ENCODE measurements around the gene MRC2.

The MRC2 gene

GRCh38 chr17:62665599-62665998 is 38.1 kb downstream of the MRC2 start:
- DNase-seq: no peak

- DNase-seq: peak; percentile 23
Measured at GRCh38 chr17:62666061-62666800, 38.8 kb downstream of the MRC2 start.

GRCh38 chr17:62666801-62667591 is 39.5 kb downstream of the MRC2 start:
- no peak for DNase-seq

DNA sequence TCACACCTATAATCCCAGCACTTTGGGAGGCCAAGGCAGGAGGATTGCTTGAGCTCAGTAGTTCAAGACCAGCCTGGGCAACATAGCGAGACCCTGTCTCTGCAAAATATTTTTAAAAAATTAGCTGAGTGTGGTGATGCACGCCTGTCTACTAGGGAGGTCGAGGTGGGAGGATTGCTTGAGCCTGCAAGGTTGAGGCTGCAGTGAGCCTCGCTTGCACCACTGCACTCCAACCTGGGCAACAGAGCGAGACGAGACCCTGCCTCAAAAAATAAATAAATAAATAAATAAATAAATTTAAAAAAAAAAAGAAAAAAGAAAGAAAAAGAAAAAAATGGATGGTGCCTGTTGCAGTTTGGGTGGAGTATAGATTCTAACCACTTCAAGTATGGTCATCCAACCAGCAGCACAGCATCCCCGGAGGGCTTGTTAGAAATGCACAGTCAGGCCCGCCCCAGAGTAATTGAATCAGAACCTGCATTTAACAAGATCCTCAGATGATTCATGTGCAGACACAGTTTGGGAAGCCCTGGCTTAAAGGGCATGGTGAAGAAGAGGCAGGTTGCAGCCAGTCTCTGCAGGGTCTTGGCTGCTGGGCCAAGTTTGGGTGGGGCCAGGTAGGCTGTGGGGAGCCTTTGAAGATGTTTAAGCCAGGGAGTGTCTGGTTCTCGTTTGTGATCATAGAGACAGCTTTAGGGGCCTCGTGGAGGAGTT is 40.8 kb downstream of the MRC2 start:
- no peak for DNase-seq

GRCh38 chr17:62670202-62670821 is 42.8 kb downstream of the MRC2 start:
- DNase-seq: no peak

DNA sequence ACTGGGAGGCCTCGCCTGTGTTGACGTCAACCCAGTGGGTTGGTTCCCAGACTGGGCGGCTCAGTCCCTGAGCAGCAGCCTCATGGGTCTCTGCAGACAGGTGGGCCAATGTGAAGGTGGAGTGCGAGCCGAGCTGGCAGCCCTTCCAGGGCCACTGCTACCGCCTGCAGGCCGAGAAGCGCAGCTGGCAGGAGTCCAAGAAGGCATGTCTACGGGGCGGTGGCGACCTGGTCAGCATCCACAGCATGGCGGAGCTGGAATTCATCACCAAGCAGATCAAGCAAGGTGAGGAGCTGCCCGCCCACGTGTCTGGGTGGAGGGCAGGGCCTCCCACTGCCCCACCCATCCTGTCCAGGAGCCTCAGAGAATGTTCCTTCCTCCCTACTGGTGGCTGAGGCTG is 44.1 kb downstream of the MRC2 start:
- peak; percentile 89 for DNase-seq

- DNase-seq: no peak
Measured at GRCh38 chr17:62672957-62673356, 45.5 kb downstream of the MRC2 start.

DNA sequence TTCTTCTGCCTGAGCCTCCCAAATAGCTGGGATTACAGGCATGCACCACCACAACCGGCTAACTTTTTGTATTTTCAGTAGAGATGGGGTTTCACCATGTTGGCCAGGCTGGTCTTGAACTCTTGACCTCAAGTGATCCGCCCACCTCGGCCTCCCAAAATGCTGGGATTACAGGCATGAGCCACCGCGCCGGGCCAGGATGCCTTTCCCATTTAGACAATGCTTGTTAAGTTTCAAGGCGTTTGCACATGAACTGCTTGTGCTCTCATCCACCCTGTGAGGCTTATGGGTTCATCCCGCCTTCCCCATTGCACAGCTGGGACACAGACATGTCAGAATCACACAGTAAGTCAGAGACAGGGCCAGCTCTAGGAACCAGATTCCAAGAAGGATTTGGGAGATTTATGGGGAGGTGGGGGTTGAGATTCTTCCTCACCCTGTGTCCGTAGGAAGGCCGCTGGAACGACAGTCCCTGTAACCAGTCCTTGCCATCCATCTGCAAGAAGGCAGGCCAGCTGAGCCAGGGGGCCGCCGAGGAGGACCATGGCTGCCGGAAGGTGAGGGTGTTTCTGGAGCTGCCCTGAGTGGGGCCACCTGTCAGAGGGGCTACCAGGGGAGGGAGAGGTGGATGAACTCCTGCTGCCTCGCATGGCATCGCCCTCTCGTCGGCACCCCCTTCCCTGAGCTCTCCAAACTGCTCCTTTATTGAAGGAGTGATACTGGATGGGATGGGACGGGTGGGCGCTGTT is 46.3 kb downstream of the MRC2 start:
- DNase-seq: no peak

- no peak for DNase-seq
Measured at GRCh38 chr17:62674363-62674739, 46.9 kb downstream of the MRC2 start.

GRCh38 chr17:62674841-62675240 is 47.4 kb downstream of the MRC2 start:
- DNase-seq: no peak

DNA sequence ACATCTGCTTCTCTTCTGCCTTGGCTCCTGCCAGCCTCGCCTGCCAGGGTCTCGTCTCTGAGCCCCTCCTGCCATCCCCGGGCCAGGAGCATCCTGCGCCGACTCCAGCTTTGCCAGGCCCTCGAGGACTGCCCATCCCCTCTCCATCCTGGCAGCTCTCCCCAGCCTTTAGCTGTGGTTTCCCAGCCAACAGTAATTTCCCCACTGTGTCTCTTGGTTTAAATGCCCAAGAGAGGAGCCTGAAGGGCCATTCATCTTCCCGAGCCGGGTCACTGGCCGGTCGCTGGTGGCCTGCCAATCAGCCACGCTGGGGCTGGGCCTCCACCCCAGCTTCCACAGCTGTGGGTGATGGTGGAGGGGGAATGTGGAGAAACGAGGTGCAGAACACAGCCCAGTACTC is 47.8 kb downstream of the MRC2 start:
- DNase-seq: no peak

GRCh38 chr17:62675701-62676100 is 48.2 kb downstream of the MRC2 start:
- DNase-seq: no peak

GRCh38 chr17:62676231-62676943 is 48.9 kb downstream of the MRC2 start:
- no peak for DNase-seq

- DNase-seq: no peak
Measured at GRCh38 chr17:62676952-62677596, 49.6 kb downstream of the MRC2 start.

GRCh38 chr17:62678214-62678919 is 50.9 kb downstream of the MRC2 start:
- DNase-seq: no peak

DNA sequence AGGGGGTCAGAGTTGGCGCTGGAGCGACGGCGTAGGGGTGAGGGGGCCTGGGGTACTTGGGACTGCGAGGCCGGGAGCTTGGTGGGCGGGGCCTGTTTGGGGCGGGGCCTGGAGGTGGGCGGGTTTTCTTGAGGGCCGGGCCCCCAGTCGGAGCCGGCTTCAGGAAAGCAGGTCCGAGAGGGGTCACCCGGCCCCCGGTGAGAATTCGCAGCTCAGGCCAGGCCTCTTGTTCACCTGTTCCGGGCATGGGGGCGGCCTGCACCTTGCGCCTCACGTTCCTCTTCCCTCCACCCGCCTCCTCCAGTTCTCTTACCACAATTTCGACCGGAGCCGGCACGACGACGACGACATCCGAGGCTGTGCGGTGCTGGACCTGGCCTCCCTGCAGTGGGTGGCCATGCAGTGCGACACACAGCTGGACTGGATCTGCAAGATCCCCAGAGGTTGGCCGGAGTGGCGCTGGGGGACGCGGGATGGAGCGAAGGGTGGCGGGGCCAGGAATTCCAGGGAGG is 52.5 kb downstream of the MRC2 start:
- no peak for DNase-seq

DNA sequence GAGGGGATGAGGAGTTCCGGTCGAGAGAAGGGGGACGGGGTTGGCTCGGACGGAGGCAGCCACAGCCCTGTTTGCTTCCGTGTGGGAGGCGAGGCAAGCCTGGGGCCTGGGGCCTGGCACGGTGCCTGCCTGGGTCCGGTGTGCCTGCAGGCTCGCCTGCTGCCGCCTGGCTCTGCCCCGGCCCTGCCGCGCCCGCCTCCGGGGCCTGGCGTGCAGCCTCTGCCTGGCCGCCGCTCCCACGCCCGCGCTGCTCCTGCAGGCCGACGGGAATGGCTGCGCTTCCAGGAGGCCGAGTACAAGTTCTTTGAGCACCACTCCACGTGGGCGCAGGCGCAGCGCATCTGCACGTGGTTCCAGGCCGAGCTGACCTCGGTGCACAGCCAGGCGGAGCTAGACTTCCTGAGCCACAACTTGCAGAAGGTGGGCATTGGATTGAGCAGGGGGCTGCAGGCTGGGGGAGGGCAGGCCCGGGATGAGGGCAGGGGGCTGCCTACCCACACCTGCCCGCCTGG is 53.1 kb downstream of the MRC2 start:
- peak; percentile 89 for DNase-seq

DNA sequence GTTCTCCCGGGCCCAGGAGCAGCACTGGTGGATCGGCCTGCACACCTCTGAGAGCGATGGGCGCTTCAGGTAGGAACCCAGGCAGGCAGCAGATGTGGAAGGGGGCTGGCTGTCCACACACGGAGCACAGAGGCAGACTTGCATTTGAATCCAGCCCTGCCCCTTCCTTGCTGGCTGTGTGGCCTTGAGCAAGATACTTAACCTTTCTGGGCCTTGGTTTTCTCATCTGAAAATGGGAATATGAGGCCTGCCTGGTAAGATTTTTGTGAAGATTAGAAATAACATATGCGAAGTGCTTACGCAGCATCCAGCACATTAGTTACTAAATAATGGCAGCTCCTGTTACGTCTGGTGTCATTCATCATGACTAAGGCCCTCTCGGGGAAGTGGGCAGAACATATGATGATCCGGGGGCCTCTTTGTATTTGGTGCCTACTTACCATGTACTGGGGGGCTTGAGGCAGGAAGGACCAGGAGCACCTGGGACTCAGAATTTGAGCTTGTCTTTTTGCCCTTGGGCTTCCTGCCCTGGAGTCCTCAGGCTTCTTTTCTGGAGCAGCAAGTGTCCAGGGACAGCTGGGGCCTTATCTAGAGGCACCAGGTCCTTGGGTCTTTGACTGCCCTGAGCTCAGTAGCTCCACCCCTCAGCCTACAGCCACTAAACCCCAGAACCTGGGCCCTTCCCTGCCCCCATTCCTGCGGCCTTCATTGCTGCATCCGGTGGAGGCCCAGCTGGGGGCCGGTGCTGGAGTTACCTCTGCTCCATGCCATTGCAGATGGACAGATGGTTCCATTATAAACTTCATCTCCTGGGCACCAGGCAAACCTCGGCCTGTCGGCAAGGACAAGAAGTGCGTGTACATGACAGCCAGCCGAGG is 53.8 kb downstream of the MRC2 start:
- no peak for DNase-seq

GRCh38 chr17:62681939-62682381 is 54.5 kb downstream of the MRC2 start:
- DNase-seq: no peak

Measured in DMS53 (cell line).